ENCODE data around the gene UBE2Q1. TPM values are rescaled to one million over a fixed set of nuclear protein-coding genes. Genes with fewer than 3 reads are reported as not detected.

UBE2Q1 gene
- total RNA-seq, 1 experiment from 2014 or later: 52.8 TPM

- Histone ChIP-seq H3K9me3 (ENCODE audit: insufficient read depth, low read depth) (no peaks in the 10 kb centered on the region), H3K79me2 (ENCODE audit: low read depth) (no peaks in the 10 kb centered on the region), H3K4me3 (no peak overlapping the region), H3K9me2 (ENCODE audit: insufficient read depth) (no peaks in the 10 kb centered on the region), H3K4me2 (no peak overlapping the region), H3F3A (ENCODE audit: insufficient read depth, low read depth) (no peaks in the 10 kb centered on the region), H2AFZ (no peak overlapping the region), H3K4me1 (replicated peaks; ENCODE audit: insufficient read depth) (no peaks in the 10 kb centered on the region), H3K36me3 (ENCODE audit: low read depth) (no peaks in the 10 kb centered on the region), H4K20me1 (ENCODE audit: insufficient read depth) (no peaks in the 10 kb centered on the region), H3K27ac (no peak overlapping the region), H3K27me3 (ENCODE audit: insufficient read depth, low read depth) (peaks cover 82% of the 10 kb centered on the region)
- CTCF ChIA-PET: no interaction called here
- POLR2A ChIA-PET (ENCODE audit: unreplicated experiment): no interaction called here
- BruUV-seq (replicated peaks): no TSS peak
- DNase-seq: no peak
- TF ChIP-seq EZH2 (IDR thresholded peaks at IDR 0.05; ENCODE audit: low read depth): no peak
- intact Hi-C loops (cut with micrococcal nuclease; ENCODE audit: unreplicated experiment): no loop called here
These were observed 54.6 kb downstream of the UBE2Q1 start for GRCh38 chr1:154503898-154504297.

DNA sequence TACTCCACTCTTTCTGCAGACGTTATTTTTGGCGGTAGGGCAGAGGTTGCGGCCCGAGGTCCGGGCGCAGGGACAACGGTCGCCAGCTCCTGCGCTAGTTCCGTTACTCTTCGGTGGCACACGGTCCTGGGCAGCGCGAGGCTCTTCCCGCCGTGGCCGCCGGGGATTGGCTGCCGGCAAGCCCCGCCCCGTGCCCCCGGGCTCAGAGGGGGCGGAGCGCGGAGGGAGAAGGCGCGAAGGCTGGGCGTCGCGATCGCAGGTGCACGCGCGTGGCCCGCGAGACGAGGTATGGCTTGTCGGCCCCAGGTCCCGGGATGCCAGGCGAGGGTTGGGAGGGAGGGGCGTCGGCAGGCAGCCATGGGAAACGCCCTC, 55.7 kb downstream of the UBE2Q1 start:
- Histone ChIP-seq H3F3A (ENCODE audit: insufficient read depth, low read depth) (no peaks in the 10 kb centered on the region), H3K4me3 (no peak overlapping the region), H4K20me1 (ENCODE audit: insufficient read depth) (no peaks in the 10 kb centered on the region), H3K27me3 (ENCODE audit: insufficient read depth, low read depth) (peaks cover 82% of the 10 kb centered on the region), H3K9me2 (ENCODE audit: insufficient read depth) (no peaks in the 10 kb centered on the region), H3K27ac (no peak overlapping the region), H3K9me3 (ENCODE audit: insufficient read depth, low read depth) (no peaks in the 10 kb centered on the region), H2AFZ (no peak overlapping the region), H3K79me2 (ENCODE audit: low read depth) (no peaks in the 10 kb centered on the region), H3K4me2 (no peak overlapping the region), H3K36me3 (ENCODE audit: low read depth) (no peaks in the 10 kb centered on the region), H3K4me1 (replicated peaks; ENCODE audit: insufficient read depth) (no peaks in the 10 kb centered on the region)
- no TSS peak for BruUV-seq (replicated peaks)
- DNase-seq: no peak
- intact Hi-C loops (cut with micrococcal nuclease; ENCODE audit: unreplicated experiment): no loop called here
- ChIA-PET POLR2A (ENCODE audit: unreplicated experiment) (no interaction called here), CTCF (no interaction called here)
- TF ChIP-seq EZH2 (IDR thresholded peaks at IDR 0.05; ENCODE audit: low read depth): no peak
- TF ChIP-seq, protein P1, sequence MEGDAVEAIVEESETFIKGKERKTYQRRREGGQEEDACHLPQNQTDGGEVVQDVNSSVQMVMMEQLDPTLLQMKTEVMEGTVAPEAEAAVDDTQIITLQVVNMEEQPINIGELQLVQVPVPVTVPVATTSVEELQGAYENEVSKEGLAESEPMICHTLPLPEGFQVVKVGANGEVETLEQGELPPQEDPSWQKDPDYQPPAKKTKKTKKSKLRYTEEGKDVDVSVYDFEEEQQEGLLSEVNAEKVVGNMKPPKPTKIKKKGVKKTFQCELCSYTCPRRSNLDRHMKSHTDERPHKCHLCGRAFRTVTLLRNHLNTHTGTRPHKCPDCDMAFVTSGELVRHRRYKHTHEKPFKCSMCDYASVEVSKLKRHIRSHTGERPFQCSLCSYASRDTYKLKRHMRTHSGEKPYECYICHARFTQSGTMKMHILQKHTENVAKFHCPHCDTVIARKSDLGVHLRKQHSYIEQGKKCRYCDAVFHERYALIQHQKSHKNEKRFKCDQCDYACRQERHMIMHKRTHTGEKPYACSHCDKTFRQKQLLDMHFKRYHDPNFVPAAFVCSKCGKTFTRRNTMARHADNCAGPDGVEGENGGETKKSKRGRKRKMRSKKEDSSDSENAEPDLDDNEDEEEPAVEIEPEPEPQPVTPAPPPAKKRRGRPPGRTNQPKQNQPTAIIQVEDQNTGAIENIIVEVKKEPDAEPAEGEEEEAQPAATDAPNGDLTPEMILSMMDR (conservative IDR thresholded peaks at IDR 0.05): no peak

DNA sequence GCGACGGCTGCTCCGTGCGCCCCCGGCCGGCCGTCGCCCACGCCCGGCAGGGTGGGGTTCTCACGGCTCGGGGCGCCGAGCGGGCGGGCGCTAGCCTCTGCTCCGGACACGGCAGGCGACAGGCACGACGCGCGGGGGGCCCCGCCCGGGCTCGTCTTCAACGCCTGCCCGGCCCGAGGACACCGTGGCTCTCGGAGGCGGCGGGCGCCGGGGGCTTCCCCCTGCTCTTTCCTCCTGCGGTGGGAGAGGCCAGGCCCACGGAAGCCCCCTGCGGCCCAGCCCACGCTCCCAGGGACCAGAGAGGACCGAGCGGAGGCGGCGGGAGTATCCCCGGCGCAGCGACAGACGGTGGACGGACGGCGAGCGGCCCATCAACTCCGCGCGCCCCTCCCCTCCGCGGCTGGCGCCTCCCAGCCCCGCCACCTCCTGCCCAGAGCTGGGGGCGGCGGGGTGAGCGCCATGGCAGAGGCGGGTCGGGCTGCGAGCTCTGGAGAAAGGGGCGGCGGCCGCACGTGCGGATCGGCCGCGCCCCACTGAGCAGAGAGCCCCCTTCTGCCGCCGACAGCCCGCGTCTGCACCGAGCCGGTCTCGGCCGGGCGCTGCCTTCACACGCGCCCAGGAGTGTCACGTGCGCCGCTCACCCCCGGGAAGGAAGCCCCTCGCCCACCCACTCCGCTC, 56.3 kb downstream of the UBE2Q1 start, which contains the start of the genes SHE and TDRD10:
Gene SHE, minus strand, starts transcription at position 347 of the 678 bp plus-strand sequence. CDS start 386 bp downstream, outside the sequence.
Gene TDRD10, plus strand, starts transcription at position 154 of the 678 bp plus-strand sequence. CDS start 4,685 bp downstream, outside the sequence.
- no peaks in the 10 kb centered on the region for H3K9me3 ChIP-seq (ENCODE audit: insufficient read depth, low read depth)
- ChIA-PET CTCF (no interaction called here), POLR2A (ENCODE audit: unreplicated experiment) (no interaction called here)
- H3K9me2 ChIP-seq (ENCODE audit: insufficient read depth): no peaks in the 10 kb centered on the region
- no peaks in the 10 kb centered on the region for H4K20me1 ChIP-seq (ENCODE audit: insufficient read depth)
- H3F3A ChIP-seq (ENCODE audit: insufficient read depth, low read depth): no peaks in the 10 kb centered on the region
- TF ChIP-seq, protein P1 (conservative IDR thresholded peaks at IDR 0.05): no peak
- TF ChIP-seq EZH2 (IDR thresholded peaks at IDR 0.05; ENCODE audit: low read depth): no peak
- BruUV-seq (replicated peaks): no TSS peak
- H3K79me2 ChIP-seq (ENCODE audit: low read depth): no peaks in the 10 kb centered on the region
- no peaks in the 10 kb centered on the region for H3K36me3 ChIP-seq (ENCODE audit: low read depth)
- H3K4me1 ChIP-seq (replicated peaks; ENCODE audit: insufficient read depth): no peaks in the 10 kb centered on the region
- H3K4me2 ChIP-seq: no peak within 1 kb of the TSS
- H3K27ac ChIP-seq: no peak within 1 kb of the TSS
- intact Hi-C loops (cut with micrococcal nuclease; ENCODE audit: unreplicated experiment): no loop called here
- H3K27me3 ChIP-seq (ENCODE audit: insufficient read depth, low read depth): peaks cover 79% of the 10 kb centered on the region
- no peak within 1 kb of the TSS for H3K4me3 ChIP-seq
- no peak for DNase-seq
- no peak within 1 kb of the TSS for H2AFZ ChIP-seq

All from PC-9 (cell line).